ENCODE results near the gene SRP54.

SRP54 gene

GRCh38 chr14:34981743-34982420, 910 bp upstream of the SRP54 start:
- H3K4me2 ChIP-seq (ENCODE audit: low read length): peak overlapping the region; percentile 86
- H3K9me3 ChIP-seq (ENCODE audit: control insufficient read depth, low read length): no peaks in the 10 kb centered on the region
- H3K4me3 ChIP-seq (ENCODE audit: low read depth, low read length): peak overlapping the region; percentile 99
- peaks cover 44% of the 10 kb centered on the region for H3K79me2 ChIP-seq
- peak overlapping the region; percentile 56 for H3K9ac ChIP-seq
- H3K27me3 ChIP-seq (ENCODE audit: control insufficient read depth, insufficient read depth, low read length): no peaks in the 10 kb centered on the region
- TF ChIP-seq CTCF (IDR thresholded peaks at IDR 0.05): no peak
- no peaks in the 10 kb centered on the region for H3K36me3 ChIP-seq (ENCODE audit: control insufficient read depth, insufficient read depth, low read length)
- H3K27ac ChIP-seq: peak overlapping the region; percentile 99
- peak overlapping the region; percentile 94 for H2AFZ ChIP-seq
- H3K4me1 ChIP-seq: peaks cover 6% of the 10 kb centered on the region

- H3K9me3 ChIP-seq (ENCODE audit: control insufficient read depth, low read length): no peaks in the 10 kb centered on the region
Observed at GRCh38 chr14:34983148-34983760, 462 bp downstream of the SRP54 start.

GRCh38 chr14:34983786-34984185, 994 bp downstream of the SRP54 start:
- H3K36me3 ChIP-seq (ENCODE audit: control insufficient read depth, insufficient read depth, low read length): no peaks in the 10 kb centered on the region
- H3K27ac ChIP-seq: no peak overlapping the region
- peak overlapping the region; percentile 99 for H3K4me3 ChIP-seq (ENCODE audit: low read depth, low read length)
- H3K27me3 ChIP-seq (ENCODE audit: control insufficient read depth, insufficient read depth, low read length): no peaks in the 10 kb centered on the region
- H2AFZ ChIP-seq: peak overlapping the region; percentile 94
- H3K4me2 ChIP-seq (ENCODE audit: low read length): peak overlapping the region; percentile 86
- peaks cover 55% of the 10 kb centered on the region for H3K79me2 ChIP-seq
- peaks cover 6% of the 10 kb centered on the region for H3K4me1 ChIP-seq
- TF ChIP-seq CTCF (IDR thresholded peaks at IDR 0.05): no peak
- H3K9ac ChIP-seq: no peak overlapping the region
- no peaks in the 10 kb centered on the region for H3K9me3 ChIP-seq (ENCODE audit: control insufficient read depth, low read length)

More at GRCh38 chr14:34983148-34983760, 462 bp downstream of the SRP54 start:
- Histone ChIP-seq H3K36me3 (ENCODE audit: control insufficient read depth, insufficient read depth, low read length) (no peaks in the 10 kb centered on the region), H3K9ac (peak overlapping the region; percentile 56), H3K4me3 (ENCODE audit: low read depth, low read length) (peak overlapping the region; percentile 99), H3K27ac (peak overlapping the region; percentile 99), H3K4me2 (ENCODE audit: low read length) (peak overlapping the region; percentile 86), H3K27me3 (ENCODE audit: control insufficient read depth, insufficient read depth, low read length) (no peaks in the 10 kb centered on the region), H2AFZ (peak overlapping the region; percentile 94), H3K4me1 (peaks cover 6% of the 10 kb centered on the region), H3K79me2 (peaks cover 55% of the 10 kb centered on the region)
- no peak for TF ChIP-seq CTCF (IDR thresholded peaks at IDR 0.05)

- H3K4me1 ChIP-seq: peaks cover 6% of the 10 kb centered on the region
- no peak overlapping the region for H3K4me2 ChIP-seq (ENCODE audit: low read length)
- no peaks in the 10 kb centered on the region for H3K36me3 ChIP-seq (ENCODE audit: control insufficient read depth, insufficient read depth, low read length)
- peaks cover 66% of the 10 kb centered on the region for H3K79me2 ChIP-seq
- no peak overlapping the region for H2AFZ ChIP-seq
- H3K9me3 ChIP-seq (ENCODE audit: control insufficient read depth, low read length): no peaks in the 10 kb centered on the region
- no peak overlapping the region for H3K4me3 ChIP-seq (ENCODE audit: low read depth, low read length)
- H3K27me3 ChIP-seq (ENCODE audit: control insufficient read depth, insufficient read depth, low read length): no peaks in the 10 kb centered on the region
- TF ChIP-seq CTCF (IDR thresholded peaks at IDR 0.05): no peak
- H3K9ac ChIP-seq: no peak overlapping the region
- H3K27ac ChIP-seq: no peak overlapping the region
Observed at GRCh38 chr14:34985740-34986139, 2.9 kb downstream of the SRP54 start.

Measured in parathyroid adenoma (tissue), 2 donors.